CD14-positive monocyte (primary cell): ENCODE data around the gene SYT13. TPM values are rescaled to one million over a fixed set of nuclear protein-coding genes. Genes with fewer than 3 reads are reported as not detected.

Experiments used
- DNase-seq, 3 donors: peaks; one replicate each; pipeline ENCODE4 v3.0.0-alpha.2; 2011 to 2022
- H2AFZ ChIP-seq: 2 replicates; pipeline ENCODE4 v1.6.0; 2012; ENCODE audit warnings: mild to moderate bottlenecking, low read depth, low read length, inconsistent platforms; ENCODE audit not compliant: insufficient read depth, poor library complexity, severe bottlenecking
- H3K27ac ChIP-seq, 2 donors: 1 replicate in 1 of 2; 2 replicates in 1 of 2; pipeline ENCODE4 v1.5.1; 2012 to 2013; ENCODE audit warnings: low read length in 2 of 2, control low read depth in 1 of 2, inconsistent platforms in 1 of 2, low read depth in 1 of 2, mild to moderate bottlenecking in 1 of 2
- H3K27me3 ChIP-seq, 2 donors: one replicate each; pipeline versions ENCODE4 v1.6.0 to v1.6.1; 2011 to 2013; ENCODE audit warnings: low read length in 2 of 2; ENCODE audit not compliant: control insufficient read depth in 2 of 2, insufficient read depth in 2 of 2
- H3K36me3 ChIP-seq, 2 donors: replicated peaks in 1 of 2; 1 replicate in 1 of 2; 2 replicates in 1 of 2; pipeline versions ENCODE4 v1.5.1 to v1.6.1; 2012 to 2013; ENCODE audit warnings: low read length in 2 of 2, control low read depth in 1 of 2, inconsistent platforms in 1 of 2, mild to moderate bottlenecking in 1 of 2; ENCODE audit not compliant: insufficient read depth in 2 of 2, control insufficient read depth in 1 of 2
- H3K4me1 ChIP-seq, 2 donors: 1 replicate in 1 of 2; 2 replicates in 1 of 2; pipeline versions ENCODE4 v1.5.1 to v1.6.1; 2012 to 2013; ENCODE audit warnings: low read length in 2 of 2, control low read depth in 1 of 2, inconsistent platforms in 1 of 2, mild to moderate bottlenecking in 1 of 2, moderate library complexity in 1 of 2; ENCODE audit not compliant: insufficient read depth in 2 of 2, control insufficient read depth in 1 of 2
- H3K4me2 ChIP-seq: replicated peaks from 2 replicates; pipeline ENCODE3; 2012; ENCODE audit warnings: low read length, moderate library complexity, mild to moderate bottlenecking; ENCODE audit not compliant: poor library complexity, severe bottlenecking; ENCODE audit errors: extremely low read depth
- H3K4me3 ChIP-seq, 3 experiments: fragments of 200-600 bp in 1 of 3; sonication (generic) in 1 of 3; replicated peaks in 1 of 3; 1 replicate in 2 of 3; 2 replicates in 1 of 3; pipeline ENCODE4 v1.5.1; 2011 to 2013; ENCODE audit warnings: low read length in 3 of 3, mild to moderate bottlenecking in 3 of 3, control low read depth in 2 of 3, low read depth in 2 of 3, inconsistent platforms in 1 of 3, moderate library complexity in 1 of 3
- H3K79me2 ChIP-seq: 2 replicates; pipeline ENCODE4 v1.6.0; 2012; ENCODE audit warnings: mild to moderate bottlenecking, control low read depth, inconsistent platforms, low read length, moderate library complexity; ENCODE audit not compliant: insufficient read depth
- H3K9ac ChIP-seq: 2 replicates; pipeline ENCODE4 v1.6.0; 2017; ENCODE audit warnings: low read length, mild to moderate bottlenecking; ENCODE audit not compliant: insufficient read depth, poor library complexity, severe bottlenecking
- H3K9me3 ChIP-seq, 2 donors: replicated peaks in 1 of 2; 1 replicate in 1 of 2; 2 replicates in 1 of 2; pipeline versions ENCODE4 v1.5.1 to v1.6.1; 2012 to 2013; ENCODE audit warnings: low read length in 2 of 2, control low read depth in 1 of 2; ENCODE audit not compliant: control insufficient read depth in 1 of 2, insufficient read depth in 1 of 2
- H4K20me1 ChIP-seq: 2 replicates; pipeline ENCODE4 v1.6.0; 2012; ENCODE audit warnings: mild to moderate bottlenecking, low read length, control low read depth, moderate library complexity; ENCODE audit not compliant: insufficient read depth
- H3K27ac Mint-ChIP-seq, 7 donors: one replicate each; pipeline ENCODE4 v1.8.0; 2020; ENCODE audit warnings: mild to moderate bottlenecking in 7 of 7, mixed read lengths in 7 of 7, moderate library complexity in 6 of 7, inconsistent platforms in 2 of 7
- H3K27me3 Mint-ChIP-seq, 3 donors: one replicate each; pipeline ENCODE4 v1.8.0; 2021 to 2022; ENCODE audit warnings: low read depth in 3 of 3, mild to moderate bottlenecking in 3 of 3, mixed read lengths in 3 of 3, moderate library complexity in 3 of 3, inconsistent platforms in 1 of 3
- H3K36me3 Mint-ChIP-seq, 2 donors: one replicate each; pipeline ENCODE4 v1.8.0; 2020; ENCODE audit warnings: mixed read lengths in 2 of 2, inconsistent platforms in 1 of 2, mild to moderate bottlenecking in 1 of 2
- H3K4me1 Mint-ChIP-seq: one replicate; pipeline ENCODE4 v1.8.0; 2020; ENCODE audit warnings: mild to moderate bottlenecking, mixed read lengths
- H3K4me3 Mint-ChIP-seq, 2 donors: one replicate each; pipeline ENCODE4 v1.8.0; 2020; ENCODE audit warnings: mild to moderate bottlenecking in 2 of 2, mixed read lengths in 2 of 2, moderate library complexity in 1 of 2
- H3K9me3 Mint-ChIP-seq, 7 donors: one replicate each; pipeline ENCODE4 v1.8.0; 2020 to 2022; ENCODE audit warnings: mixed read lengths in 7 of 7, mild to moderate bottlenecking in 6 of 7, moderate library complexity in 6 of 7, inconsistent platforms in 2 of 7
- WGBS: methylation state at CpG from one replicate; pipeline ENCODE4 v1.1.5; 2013; ENCODE audit warnings: missing lambda C conversion rate; ENCODE audit not compliant: insufficient coverage; 5-methylcytosine and 5-hydroxymethylcytosine counted together
- intact Hi-C, 2 donors: fragments of 100-400 bp; cut with micrococcal nuclease; formaldehyde crosslinking; loops; one replicate each; pipeline versions ENCODE4 v1.15.0 to v1.15.1; 2023
- polyA plus RNA-seq, 3 donors: library from polyadenylated mRNA; depleted of rRNA in 1 of 3; unstranded in 2 of 3; stranded (reverse) in 1 of 3; fragments of 300-500 nt in 2 of 3; fragments of >200 nt in 1 of 3; fragmentation: Illumina TruSeq in 2 of 3; gene quantifications; 1 replicate in 2 of 3; 2 replicates in 1 of 3; pipeline ENCODE4 v1.2.3, GENCODE V29; 2012 to 2021
- TF ChIP-seq, protein P1 (sequence below): fragments of 200-600 bp; IDR thresholded peaks from one replicate; pipeline ENCODE4 v1.8.0; 2022; ENCODE audit warnings: antibody characterized with exemption, mild to moderate bottlenecking

SYT13 gene
- polyA plus RNA-seq, 3 donors: not detected

DNA sequence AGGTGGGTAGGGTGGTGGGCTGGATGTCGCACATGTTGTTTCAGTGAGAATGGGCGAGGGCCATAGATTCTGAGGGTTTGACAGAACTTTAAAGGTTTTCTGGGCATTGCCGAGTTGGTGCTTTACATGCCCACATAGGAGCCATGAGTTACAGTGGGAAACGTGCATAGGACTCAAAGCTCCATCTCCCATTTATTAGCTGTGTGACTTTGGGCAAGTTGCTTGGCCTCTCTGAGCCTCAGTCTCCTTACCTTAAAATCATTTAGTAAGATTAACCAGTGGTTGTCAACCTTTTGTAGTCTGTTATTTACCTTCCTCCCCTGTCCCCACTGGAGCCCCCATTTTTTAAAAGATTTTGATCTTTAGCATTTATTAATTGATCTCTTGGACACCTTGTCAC lies 67.4 kb downstream of the SYT13 start:
- Mint-ChIP-seq H3K36me3 (peaks cover 0 to 1% of the 10 kb centered on the region in 2 donors), H3K4me3 (no peak overlapping the region), H3K27ac (no peak overlapping the region), H3K4me1 (peaks cover 5% of the 10 kb centered on the region), H3K27me3 (no peaks in the 10 kb centered on the region), H3K9me3 (no peaks in the 10 kb centered on the region)
- Histone ChIP-seq H3K4me3 (no peak overlapping the region), H3K36me3 (no peaks in the 10 kb centered on the region), H3K9me3 (no peaks in the 10 kb centered on the region), H3K27ac (no peak overlapping the region), H4K20me1 (no peaks in the 10 kb centered on the region), H3K9ac (no peak overlapping the region), H3K4me1 (no peaks in the 10 kb centered on the region), H3K4me2 (no peak overlapping the region), H2AFZ (no peak overlapping the region), H3K27me3 (no peaks in the 10 kb centered on the region), H3K79me2 (no peaks in the 10 kb centered on the region)
- intact Hi-C loops: no loop called here
- WGBS: 100% methylated on average over 2 of the region's 4 CpGs
- DNase-seq: no peak
- TF ChIP-seq, protein P1, sequence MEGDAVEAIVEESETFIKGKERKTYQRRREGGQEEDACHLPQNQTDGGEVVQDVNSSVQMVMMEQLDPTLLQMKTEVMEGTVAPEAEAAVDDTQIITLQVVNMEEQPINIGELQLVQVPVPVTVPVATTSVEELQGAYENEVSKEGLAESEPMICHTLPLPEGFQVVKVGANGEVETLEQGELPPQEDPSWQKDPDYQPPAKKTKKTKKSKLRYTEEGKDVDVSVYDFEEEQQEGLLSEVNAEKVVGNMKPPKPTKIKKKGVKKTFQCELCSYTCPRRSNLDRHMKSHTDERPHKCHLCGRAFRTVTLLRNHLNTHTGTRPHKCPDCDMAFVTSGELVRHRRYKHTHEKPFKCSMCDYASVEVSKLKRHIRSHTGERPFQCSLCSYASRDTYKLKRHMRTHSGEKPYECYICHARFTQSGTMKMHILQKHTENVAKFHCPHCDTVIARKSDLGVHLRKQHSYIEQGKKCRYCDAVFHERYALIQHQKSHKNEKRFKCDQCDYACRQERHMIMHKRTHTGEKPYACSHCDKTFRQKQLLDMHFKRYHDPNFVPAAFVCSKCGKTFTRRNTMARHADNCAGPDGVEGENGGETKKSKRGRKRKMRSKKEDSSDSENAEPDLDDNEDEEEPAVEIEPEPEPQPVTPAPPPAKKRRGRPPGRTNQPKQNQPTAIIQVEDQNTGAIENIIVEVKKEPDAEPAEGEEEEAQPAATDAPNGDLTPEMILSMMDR: no peak

DNA sequence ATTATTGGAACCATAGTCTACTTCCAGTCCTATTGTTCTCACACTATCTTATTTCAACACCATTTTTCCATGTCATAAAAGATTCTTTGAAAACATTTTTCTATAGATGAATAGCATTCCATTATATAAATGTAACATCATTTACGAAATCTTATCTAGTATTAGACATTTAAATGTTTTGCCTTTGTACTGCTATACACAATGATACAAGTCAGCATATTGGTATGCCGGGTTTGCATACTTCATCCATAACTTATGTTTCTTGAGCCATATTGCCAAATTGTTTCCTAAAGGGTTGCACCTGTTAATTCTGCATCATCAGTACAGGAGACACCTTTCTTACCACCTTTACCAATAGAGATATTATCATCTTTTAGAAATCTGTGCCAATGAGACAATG lies 68.2 kb downstream of the SYT13 start:
- Histone ChIP-seq H3K79me2 (no peaks in the 10 kb centered on the region), H3K9me3 (no peaks in the 10 kb centered on the region), H3K4me2 (no peak overlapping the region), H3K4me3 (no peak overlapping the region), H3K9ac (no peak overlapping the region), H3K4me1 (no peaks in the 10 kb centered on the region), H4K20me1 (no peaks in the 10 kb centered on the region), H2AFZ (no peak overlapping the region), H3K27me3 (no peaks in the 10 kb centered on the region), H3K27ac (no peak overlapping the region), H3K36me3 (no peaks in the 10 kb centered on the region)
- Mint-ChIP-seq H3K27ac (no peak overlapping the region), H3K4me3 (no peak overlapping the region), H3K27me3 (no peaks in the 10 kb centered on the region), H3K4me1 (peaks cover 5% of the 10 kb centered on the region), H3K36me3 (peaks cover 0 to 1% of the 10 kb centered on the region in 2 donors), H3K9me3 (no peaks in the 10 kb centered on the region)
- WGBS: 100% methylated on average over 1 of the region's 2 CpGs
- no peak for DNase-seq
- intact Hi-C loops: no loop called here
- TF ChIP-seq, protein P1: no peak
